Rectal smooth muscle tissue (tissue), 1 donor: ENCODE measurements around the gene LIX1L.

ENCODE experiments used
- H3K27ac ChIP-seq: one replicate; pipeline ENCODE4 v1.7.0; 2013; ENCODE audit warnings: low read depth, low read length, inconsistent platforms
- H3K27me3 ChIP-seq: one replicate; pipeline ENCODE4 v1.7.0; 2013; ENCODE audit warnings: low read length; ENCODE audit not compliant: control insufficient read depth, insufficient read depth
- H3K36me3 ChIP-seq: one replicate; pipeline ENCODE4 v1.7.0; 2013; ENCODE audit warnings: low read length; ENCODE audit not compliant: control insufficient read depth, insufficient read depth
- H3K4me1 ChIP-seq: one replicate; pipeline ENCODE4 v1.7.0; 2013; ENCODE audit warnings: low read length; ENCODE audit not compliant: control insufficient read depth, insufficient read depth
- H3K4me3 ChIP-seq: one replicate; pipeline ENCODE4 v1.7.0; 2013; ENCODE audit warnings: low read length
- H3K9ac ChIP-seq: one replicate; pipeline ENCODE4 v1.7.0; 2013; ENCODE audit warnings: low read length

The LIX1L gene

DNA sequence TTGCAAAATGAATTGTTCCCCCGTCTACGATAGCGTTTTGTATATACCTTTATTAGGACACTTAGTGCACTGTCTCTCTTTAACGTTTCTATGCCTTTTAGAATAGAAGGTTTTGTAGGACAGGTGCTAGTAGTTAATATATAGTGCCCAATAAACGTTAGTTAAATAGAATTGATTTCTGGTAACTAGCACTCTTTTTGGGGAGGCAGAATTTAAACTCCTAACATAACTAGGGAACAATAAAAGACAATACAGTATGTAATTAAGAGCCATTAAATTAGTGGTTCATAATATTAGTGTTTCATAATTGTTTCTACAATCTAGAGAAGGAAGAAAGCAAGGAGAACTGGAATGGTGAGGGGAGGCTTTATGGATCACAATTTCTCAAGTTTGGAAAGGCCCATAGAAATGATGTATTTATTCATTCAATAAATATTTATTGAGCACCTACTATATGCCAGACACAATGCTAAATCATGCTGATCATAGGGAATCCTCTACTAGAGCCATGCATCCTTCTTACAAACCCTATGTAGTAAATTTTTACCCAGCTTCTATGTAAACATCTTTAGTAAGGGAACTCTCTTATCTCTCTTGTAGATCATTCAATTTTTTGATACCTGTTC, 7.4 kb upstream of the LIX1L start:
- peaks cover 15% of the 10 kb centered on the region for H3K4me1 ChIP-seq
- peaks cover 2% of the 10 kb centered on the region for H3K27me3 ChIP-seq
- H3K27ac ChIP-seq, result peak overlapping the region; percentile 75
- no peak overlapping the region for H3K9ac ChIP-seq
- peak overlapping the region; percentile 68 for H3K4me3 ChIP-seq
- peaks cover 2% of the 10 kb centered on the region for H3K36me3 ChIP-seq

DNA sequence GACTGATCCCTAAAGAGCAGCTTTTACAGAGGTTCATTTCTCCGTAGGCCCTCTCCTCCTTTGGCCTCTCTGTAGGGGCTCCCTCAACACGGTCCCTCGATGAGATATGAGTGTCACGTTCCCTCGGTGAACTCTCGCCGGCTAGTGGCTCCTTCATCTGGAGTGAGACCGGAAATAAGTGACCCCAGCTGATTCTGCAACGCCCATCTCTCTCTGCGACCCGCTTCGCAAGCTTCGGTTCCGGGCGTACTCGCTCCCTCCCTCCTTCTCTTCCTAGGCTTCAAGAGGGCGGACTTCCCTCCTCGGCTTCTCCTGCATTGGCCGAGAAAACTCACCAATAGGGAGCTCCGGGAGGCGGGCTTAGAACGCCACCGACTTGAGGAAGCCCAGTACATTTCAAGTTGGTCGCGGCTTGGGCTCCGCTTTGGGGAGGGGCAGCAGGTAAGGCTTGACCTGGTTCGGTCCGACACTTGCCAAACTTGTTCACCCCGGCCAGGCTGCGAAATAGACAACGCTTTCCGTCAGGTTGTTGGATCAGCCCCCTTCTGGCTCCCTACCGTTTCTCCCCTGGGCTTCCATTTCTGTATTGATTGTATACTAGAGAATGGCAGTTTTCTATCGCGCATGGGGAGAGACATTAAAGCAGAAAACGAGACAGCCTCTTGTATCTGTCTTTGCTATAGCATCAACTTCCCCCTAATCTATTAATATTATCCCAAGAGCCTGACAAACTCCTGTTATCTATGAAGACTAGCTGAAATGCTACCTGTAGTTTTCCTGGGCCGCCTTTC, 6.7 kb upstream of the LIX1L start, which contains the start of the genes ANKRD34A and POLR3GL:
Gene ANKRD34A, minus strand, starts transcription at position 248 of the 791 bp plus-strand sequence. CDS start 2,816 bp downstream, outside the sequence.
Gene POLR3GL, plus strand, starts transcription at position 363 of the 791 bp plus-strand sequence. CDS start 10,176 bp downstream, outside the sequence.
- Histone ChIP-seq H3K9ac (peak within 1 kb of the TSS; percentile 43), H3K4me3 (peak within 1 kb of the TSS; percentile 68), H3K27me3 (peaks cover 2% of the 10 kb centered on the region), H3K27ac (peak within 1 kb of the TSS; percentile 75), H3K4me1 (peaks cover 15% of the 10 kb centered on the region), H3K36me3 (peaks cover 2% of the 10 kb centered on the region)

DNA sequence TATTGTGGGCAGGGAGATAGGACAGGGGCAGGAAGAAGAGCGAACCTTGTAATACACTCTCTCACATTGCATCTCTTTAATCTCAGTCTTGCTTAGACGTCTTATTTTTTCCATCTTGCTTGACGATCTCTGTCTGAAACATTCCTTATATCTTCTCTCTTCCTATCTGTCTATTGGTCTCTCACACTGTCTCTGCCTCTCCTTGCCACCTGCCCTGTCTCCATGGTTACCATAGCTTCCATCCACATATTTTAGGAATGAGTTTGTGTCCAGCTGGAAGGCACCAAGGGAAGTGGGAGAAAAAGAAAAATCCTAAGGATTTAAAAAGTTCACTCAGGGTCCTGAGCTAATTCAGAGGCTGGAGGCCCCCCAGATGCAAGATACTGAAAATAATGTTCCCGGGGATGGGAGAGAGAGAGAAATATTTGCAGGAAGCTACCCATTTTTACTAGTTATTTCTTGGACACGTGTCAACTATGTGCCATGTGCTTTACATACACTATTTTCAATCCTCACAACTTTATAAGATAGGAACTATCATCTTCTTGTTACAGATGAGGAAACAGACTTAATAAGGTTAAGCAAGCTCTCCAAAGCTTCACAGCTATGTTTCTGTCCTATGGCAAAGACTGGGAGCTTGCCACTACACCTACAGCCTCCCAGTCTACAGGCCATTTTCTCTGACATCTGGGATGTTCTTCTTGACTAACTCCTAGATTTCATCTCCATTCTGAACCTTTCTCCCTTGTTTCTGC, 5.6 kb upstream of the LIX1L start:
- peak overlapping the region; percentile 3 for H3K9ac ChIP-seq
- peak overlapping the region; percentile 75 for H3K27ac ChIP-seq
- H3K27me3 ChIP-seq, result peaks cover 2% of the 10 kb centered on the region
- H3K4me3 ChIP-seq, result peak overlapping the region; percentile 68
- H3K4me1 ChIP-seq, result peaks cover 16% of the 10 kb centered on the region
- peaks cover 2% of the 10 kb centered on the region for H3K36me3 ChIP-seq

- Histone ChIP-seq H3K4me3 (peak overlapping the region; percentile 82), H3K27ac (peak overlapping the region; percentile 75), H3K27me3 (peaks cover 2% of the 10 kb centered on the region), H3K9ac (peak overlapping the region; percentile 32), H3K36me3 (peaks cover under 1% of the 10 kb centered on the region), H3K4me1 (peaks cover 20% of the 10 kb centered on the region)
Measured at GRCh38 chr1:145962157-145963102, 4.6 kb upstream of the LIX1L start.

DNA sequence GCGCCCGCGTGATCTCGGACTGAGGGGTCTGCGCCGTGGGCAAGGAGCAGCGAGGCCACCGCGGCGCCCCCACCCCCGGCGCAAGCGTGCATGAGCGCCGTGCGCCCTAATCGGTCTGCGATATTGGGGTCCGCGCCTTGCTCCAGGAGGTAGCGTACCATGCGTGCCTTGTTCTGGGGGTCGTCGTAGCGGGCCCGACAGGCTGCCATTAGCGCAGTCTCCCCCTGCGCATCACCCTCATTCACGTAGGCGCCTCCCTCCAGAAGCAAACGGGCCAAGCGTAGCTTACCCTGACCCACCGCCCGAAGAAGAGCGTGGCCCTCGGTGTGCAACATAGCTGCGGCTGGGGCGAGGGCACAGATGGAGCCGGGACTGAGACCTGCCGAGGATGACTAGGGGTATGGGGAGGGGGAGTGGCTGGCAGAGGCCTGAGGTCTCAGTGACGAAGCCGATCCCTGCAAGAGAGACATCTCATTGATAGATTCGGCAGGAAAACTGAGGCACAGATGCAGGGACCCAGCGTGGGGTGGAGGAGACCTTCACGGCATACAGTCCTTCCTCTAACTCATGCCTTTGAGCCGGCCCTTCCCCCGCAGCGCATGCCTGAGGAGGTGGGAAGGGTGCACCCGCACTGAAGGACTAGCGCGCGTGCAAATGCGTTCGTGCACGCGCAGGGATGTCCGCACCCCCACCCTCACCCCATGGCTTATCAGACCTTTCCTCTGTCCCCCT, 3.8 kb upstream of the LIX1L start:
- H3K4me1 ChIP-seq, result peaks cover 20% of the 10 kb centered on the region
- peak overlapping the region; percentile 90 for H3K27ac ChIP-seq
- peak overlapping the region; percentile 32 for H3K9ac ChIP-seq
- no peaks in the 10 kb centered on the region for H3K36me3 ChIP-seq
- H3K4me3 ChIP-seq, result peak overlapping the region; percentile 82
- H3K27me3 ChIP-seq, result peaks cover 2% of the 10 kb centered on the region

DNA sequence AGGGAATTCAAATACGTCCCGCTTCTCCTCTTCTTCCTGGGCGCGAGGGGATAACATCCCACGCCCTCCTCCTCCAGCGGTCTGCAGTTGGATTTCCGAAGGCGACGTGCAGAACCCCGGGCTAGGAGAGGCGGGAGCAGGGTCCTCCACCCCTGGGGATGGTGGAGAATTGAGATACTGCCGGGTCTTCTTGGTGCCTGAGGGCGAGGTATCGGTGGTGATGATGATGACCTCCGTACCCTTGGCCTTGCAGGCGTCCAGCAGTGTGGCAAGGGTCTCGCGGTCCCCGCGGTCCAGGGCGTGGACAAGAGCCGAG, 3.2 kb upstream of the LIX1L start:
- Histone ChIP-seq H3K9ac (peak overlapping the region; percentile 66), H3K4me1 (peaks cover 21% of the 10 kb centered on the region)

GRCh38 chr1:145960468-145961108, 2.8 kb upstream of the LIX1L start:
- H3K9ac ChIP-seq, result peak overlapping the region; percentile 66
- peaks cover 2% of the 10 kb centered on the region for H3K27me3 ChIP-seq
- H3K36me3 ChIP-seq, result no peaks in the 10 kb centered on the region
- H3K4me3 ChIP-seq, result peak overlapping the region; percentile 82
- H3K4me1 ChIP-seq, result peaks cover 26% of the 10 kb centered on the region
- peak overlapping the region; percentile 90 for H3K27ac ChIP-seq

More for the DNA sequence above, 3.2 kb upstream of the LIX1L start:
- Histone ChIP-seq H3K27ac (peak overlapping the region; percentile 90), H3K4me3 (peak overlapping the region; percentile 82), H3K27me3 (peaks cover 2% of the 10 kb centered on the region), H3K36me3 (no peaks in the 10 kb centered on the region)

DNA sequence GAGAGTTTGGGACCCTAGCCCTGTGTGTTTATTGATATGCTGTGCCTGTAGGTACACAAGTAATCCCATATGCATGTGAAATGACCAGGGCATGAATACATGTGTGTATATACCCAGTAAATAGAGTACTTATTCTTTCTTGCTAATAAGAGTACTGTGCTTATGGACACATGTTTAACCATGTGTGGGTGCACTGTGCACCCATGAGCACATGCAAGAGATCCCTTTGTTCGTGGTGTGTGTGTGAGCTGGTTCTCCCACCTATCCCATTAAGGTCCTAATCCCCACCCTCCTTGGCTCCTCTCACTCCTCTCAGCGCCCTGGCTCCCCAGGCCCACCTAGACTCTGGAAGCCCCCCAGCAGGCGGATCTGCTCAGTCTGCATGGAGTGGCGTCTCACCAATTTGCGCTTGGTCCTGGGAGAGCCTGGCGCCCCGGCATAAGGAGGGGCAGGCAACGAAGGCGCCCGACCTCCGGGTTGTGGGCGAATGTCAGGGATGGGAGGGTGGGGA, 2.2 kb upstream of the LIX1L start:
- peak overlapping the region; percentile 82 for H3K4me3 ChIP-seq
- peaks cover 31% of the 10 kb centered on the region for H3K4me1 ChIP-seq
- H3K27me3 ChIP-seq, result peaks cover 2% of the 10 kb centered on the region
- peak overlapping the region; percentile 90 for H3K27ac ChIP-seq
- H3K9ac ChIP-seq, result no peak overlapping the region
- no peaks in the 10 kb centered on the region for H3K36me3 ChIP-seq

- Histone ChIP-seq H3K4me1 (peaks cover 38% of the 10 kb centered on the region), H3K9ac (no peak overlapping the region), H3K36me3 (no peaks in the 10 kb centered on the region), H3K27ac (no peak overlapping the region), H3K4me3 (no peak overlapping the region), H3K27me3 (peaks cover 2% of the 10 kb centered on the region)
Measured at GRCh38 chr1:145959333-145959732, 1.5 kb upstream of the LIX1L start.

DNA sequence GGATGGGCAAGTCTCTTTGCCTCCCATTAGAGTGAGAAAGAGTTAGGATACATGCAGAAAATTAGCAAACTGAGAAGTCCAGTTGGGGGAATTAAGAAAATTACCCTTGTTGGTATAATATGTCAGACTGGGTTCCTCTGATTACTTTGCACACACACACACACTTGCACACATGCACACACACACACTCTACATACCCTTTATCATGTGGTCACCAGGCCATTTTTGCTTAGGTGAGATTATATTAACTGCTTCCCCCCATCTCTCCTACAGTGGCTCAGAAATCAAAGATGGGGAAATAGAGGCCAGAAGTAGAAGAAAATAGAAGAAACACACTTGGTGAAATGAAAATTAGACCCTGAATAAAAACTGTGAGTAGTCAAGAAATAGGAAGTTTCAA, 917 bp upstream of the LIX1L start:
- Histone ChIP-seq H3K27ac (no peak overlapping the region), H3K27me3 (peaks cover 2% of the 10 kb centered on the region), H3K4me3 (no peak overlapping the region), H3K36me3 (no peaks in the 10 kb centered on the region), H3K9ac (no peak overlapping the region), H3K4me1 (peaks cover 37% of the 10 kb centered on the region)
